ENCODE measurements around the gene PIM2.

Gene PIM2

DNA sequence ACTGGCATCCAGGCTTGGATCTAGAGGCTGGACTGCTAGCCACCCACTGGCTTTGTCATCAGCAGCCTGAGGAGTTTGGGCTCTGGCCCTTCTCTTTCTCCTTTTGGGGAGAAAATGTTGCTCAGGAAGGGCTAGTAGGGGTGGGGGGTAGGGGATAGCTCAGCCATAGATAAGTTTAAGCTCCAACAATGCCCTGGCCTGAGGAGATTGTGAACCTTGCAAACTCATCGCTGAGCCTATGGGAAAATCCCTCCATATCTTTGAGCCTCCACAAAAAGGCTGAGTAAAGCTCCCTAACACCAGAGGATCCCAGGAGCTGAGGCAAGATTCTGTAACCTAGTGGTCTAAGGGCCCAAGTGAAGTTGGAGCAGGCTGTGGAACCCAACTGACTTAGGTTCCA lies 29.8 kb upstream of the PIM2 start:
- TF ChIP-seq TAF1 (IDR thresholded peaks at IDR 0.05; ENCODE audit: borderline replicate concordance, low read depth, low read length) = no peak
- no peak for TF ChIP-seq POLR2A (IDR thresholded peaks at IDR 0.05; ENCODE audit: low read depth, low read length)
- TF ChIP-seq POLR2AphosphoS5 (IDR thresholded peaks at IDR 0.05; ENCODE audit: low read depth, low read length) = no peak
- FAIRE-seq (no peak), DNase-seq (ENCODE audit: insufficient read length) (no peak)

DNA sequence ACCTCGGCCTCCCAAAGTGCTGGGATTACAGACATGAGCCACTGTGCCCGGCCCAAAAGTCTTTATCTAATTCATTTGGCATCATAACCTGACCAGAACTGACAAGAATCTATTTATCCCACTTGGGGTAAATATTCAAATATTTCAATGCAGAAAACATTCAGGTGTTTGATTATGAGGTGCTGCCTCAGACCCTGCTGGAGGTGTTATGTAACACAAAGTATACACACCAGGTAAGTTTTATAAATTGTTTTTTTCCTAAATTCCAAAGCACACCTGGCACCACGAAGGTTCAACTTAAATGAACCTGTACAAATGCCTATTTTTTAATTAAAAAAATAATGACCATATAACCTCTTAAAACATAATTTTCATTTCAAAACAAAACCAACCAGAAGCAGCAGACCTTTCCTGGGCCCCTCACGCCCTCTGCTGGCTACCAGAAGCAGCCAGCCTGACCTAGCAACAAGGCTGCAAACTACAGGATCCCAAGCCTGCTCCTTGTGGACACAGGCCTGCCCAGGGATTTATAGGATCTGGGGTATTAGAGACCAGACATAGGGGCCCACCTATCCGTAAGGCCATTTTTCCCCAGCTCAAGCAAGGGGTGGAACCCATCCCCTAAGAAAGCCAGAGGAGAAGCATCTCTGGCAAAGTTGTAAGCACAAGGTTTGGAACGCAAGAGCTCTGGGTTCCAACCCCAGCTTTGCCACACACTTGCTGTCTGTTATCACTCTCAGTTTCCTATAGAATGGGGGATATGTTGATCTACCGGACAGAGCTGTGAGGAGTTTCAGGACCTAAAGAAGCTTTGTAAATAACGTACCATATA lies 26.9 kb upstream of the PIM2 start:
- TF ChIP-seq POLR2A (IDR thresholded peaks at IDR 0.05; ENCODE audit: low read depth, low read length) = no peak
- TF ChIP-seq TAF1 (IDR thresholded peaks at IDR 0.05; ENCODE audit: borderline replicate concordance, low read depth, low read length) = no peak
- no peak for TF ChIP-seq POLR2AphosphoS5 (IDR thresholded peaks at IDR 0.05; ENCODE audit: low read depth, low read length)
- FAIRE-seq (peak; percentile 74), DNase-seq (ENCODE audit: insufficient read length) (no peak)

DNA sequence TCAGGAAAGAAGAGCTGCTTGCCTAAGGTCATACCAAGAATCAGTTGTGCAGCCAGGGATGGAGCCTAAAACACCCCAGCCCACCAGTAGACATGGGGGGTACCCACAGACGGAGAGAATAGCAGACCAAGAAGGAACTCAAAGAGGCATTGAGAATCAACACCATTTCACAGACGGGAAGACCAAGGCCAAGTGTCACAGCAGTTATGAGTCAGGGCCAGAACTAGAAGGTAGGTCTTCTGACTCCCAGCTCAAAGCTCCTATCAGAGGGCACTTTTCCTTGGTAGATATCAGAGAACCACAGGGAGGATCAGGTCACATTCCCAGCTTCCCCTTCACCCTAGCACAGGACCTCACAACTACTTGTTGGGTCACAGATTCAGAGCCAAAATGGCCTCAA lies 24.1 kb upstream of the PIM2 start:
- no peak for DNase-seq (ENCODE audit: insufficient read length)
- peak; percentile 81 for FAIRE-seq
- TF ChIP-seq POLR2A (IDR thresholded peaks at IDR 0.05; ENCODE audit: low read depth, low read length) (no peak), POLR2AphosphoS5 (IDR thresholded peaks at IDR 0.05; ENCODE audit: low read depth, low read length) (no peak), TAF1 (IDR thresholded peaks at IDR 0.05; ENCODE audit: borderline replicate concordance, low read depth, low read length) (no peak)

DNA sequence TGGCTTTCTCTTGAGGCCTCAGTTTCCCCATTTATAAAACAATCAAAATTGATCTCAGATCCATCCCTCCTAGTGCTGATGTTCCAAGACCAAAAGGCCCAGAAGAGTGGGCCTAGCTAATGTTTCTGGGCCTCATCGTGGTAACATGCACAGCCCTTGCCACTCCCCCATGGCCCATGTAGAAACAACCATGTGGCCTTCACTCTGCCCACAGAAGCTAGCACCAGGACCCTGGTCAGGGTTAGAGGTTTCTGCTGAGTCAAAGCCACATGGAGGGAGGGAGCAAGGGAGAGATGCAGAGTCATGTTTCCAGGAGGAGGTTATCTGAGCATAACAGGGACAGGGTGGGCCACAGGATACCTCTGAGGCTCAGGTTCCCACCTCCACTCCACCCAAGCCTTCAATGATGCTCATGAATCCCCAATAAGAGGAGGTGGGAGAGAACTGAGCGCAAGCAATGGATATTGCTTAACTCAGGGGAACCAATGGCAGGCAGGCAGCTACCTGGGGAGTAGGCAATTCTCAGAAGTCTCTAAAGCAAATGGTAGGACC lies 21.7 kb upstream of the PIM2 start:
- TF ChIP-seq TAF1 (IDR thresholded peaks at IDR 0.05; ENCODE audit: borderline replicate concordance, low read depth, low read length) (no peak), POLR2A (IDR thresholded peaks at IDR 0.05; ENCODE audit: low read depth, low read length) (no peak), POLR2AphosphoS5 (IDR thresholded peaks at IDR 0.05; ENCODE audit: low read depth, low read length) (no peak)
- FAIRE-seq (no peak), DNase-seq (ENCODE audit: insufficient read length) (no peak)

DNA sequence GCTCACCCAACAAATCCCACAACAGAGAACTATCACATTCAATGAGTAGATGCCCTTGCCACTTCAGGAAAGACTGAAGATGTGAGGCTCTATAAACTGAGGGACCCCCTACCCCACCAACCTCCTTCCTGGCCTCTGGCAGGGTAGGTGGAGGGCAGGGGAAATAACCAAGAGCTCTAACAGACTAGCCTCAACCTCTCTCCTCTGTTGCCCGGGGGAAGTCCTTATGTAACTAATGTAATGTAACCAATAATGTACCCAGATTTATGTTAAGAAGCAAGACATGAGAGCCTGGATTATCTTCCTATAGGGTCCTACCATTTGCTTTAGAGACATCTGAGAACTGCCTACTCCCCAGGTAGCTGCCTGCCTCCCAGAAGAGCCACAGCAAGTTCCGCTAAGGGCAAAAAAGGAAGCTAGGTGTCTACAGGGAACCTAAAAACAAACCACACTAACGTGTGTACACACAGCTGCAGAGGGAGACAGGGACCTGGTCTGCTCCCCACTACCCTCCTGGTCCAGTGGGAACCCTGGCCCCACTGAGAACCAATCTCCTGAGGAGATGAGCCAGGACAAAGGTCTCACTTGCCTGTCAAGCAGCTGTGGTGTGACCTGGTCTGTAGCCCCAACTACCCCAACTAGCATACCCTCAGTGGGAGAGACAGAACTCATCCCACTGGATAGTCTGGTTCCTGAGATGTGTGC lies 20.9 kb upstream of the PIM2 start:
- peak; percentile 86 for FAIRE-seq
- DNase-seq (ENCODE audit: insufficient read length) = no peak
- no peak for TF ChIP-seq POLR2AphosphoS5 (IDR thresholded peaks at IDR 0.05; ENCODE audit: low read depth, low read length)
- TF ChIP-seq TAF1 (IDR thresholded peaks at IDR 0.05; ENCODE audit: borderline replicate concordance, low read depth, low read length) = no peak
- TF ChIP-seq POLR2A (IDR thresholded peaks at IDR 0.05; ENCODE audit: low read depth, low read length) = no peak

DNA sequence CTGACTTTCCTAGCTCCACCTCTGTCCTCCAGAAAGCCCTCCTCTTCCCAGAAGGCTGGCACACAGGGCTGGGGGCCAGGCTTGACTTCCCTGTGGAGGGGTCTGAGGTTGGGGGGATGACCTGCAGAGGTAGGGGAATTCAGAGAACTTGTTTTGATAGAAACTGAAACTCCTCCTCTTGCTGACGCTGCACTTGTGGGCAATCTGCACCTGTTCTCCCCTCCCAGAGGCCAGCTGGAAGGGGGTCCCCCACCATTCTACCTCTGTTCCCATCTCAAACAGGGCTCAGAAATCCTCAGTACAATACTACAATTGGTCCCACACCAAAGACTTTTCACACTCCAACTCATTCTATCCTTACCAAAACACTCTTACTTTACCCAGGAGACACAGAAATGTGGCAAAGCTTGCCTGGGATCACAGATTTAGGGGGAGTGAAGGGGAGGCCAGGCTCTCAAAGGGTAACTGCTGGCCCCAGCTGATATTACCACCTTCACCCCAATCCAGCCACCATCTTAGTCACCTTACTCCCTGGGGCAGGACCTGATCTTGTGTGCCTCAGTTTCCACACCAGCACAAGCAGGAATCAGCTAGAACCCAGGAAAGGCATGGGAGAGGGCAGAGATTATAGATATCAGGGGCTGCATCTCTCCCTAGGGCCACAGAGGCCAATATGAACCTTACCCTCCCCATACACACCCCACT lies 20.0 kb upstream of the PIM2 start:
- peak; percentile 92 for FAIRE-seq

DNA sequence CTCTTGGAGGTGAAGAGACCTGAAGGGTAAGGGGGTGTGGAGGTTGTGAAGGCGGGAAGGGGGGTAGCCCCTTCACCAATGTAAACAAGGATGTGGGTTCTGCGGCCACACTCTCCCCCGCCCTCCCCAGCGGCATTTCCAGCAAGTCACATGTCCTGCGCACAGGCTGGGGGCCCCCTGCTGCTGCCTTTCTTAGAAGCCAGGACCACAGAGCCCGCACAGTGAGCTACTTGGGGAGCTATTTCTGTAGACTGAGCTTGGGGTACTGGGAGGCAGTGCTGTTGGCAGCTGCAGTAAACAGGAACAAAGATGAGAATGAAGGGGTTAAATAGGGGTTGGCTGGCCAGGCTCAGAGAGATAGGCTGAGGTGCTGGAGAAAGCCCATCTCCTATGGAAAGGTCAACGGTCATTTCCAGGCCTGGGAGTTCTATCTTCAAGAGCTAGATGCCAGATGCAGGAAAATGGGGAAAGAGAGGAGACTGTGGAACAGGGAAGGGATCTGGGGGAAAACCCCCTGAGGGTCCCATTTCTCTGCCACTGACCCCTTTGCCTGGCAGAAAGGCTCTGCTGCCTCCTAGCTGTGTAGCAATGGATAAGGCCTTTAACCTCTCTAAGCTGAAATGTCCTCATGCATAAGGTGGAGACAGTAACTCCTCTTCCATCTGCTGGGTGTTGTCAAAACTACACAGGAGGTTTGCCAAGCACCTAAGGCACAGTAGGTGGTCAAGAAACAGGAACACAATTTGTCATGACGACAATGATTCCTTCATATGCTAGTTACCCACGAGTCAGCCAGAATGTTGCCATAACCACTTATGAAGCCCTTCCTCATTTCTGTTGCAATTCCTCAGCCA lies 18.5 kb upstream of the PIM2 start:
- DNase-seq (ENCODE audit: insufficient read length) (peak; percentile 49), FAIRE-seq (peak; percentile 98)
- TF ChIP-seq POLR2AphosphoS5 (IDR thresholded peaks at IDR 0.05; ENCODE audit: low read depth, low read length) = peak; percentile 31; the same call in 1 of the 2 replicates
- TF ChIP-seq TAF1 (IDR thresholded peaks at IDR 0.05; ENCODE audit: borderline replicate concordance, low read depth, low read length) = no peak
- no peak for TF ChIP-seq POLR2A (IDR thresholded peaks at IDR 0.05; ENCODE audit: low read depth, low read length)

More for the DNA sequence above, 20.0 kb upstream of the PIM2 start:
- TF ChIP-seq TAF1 (IDR thresholded peaks at IDR 0.05; ENCODE audit: borderline replicate concordance, low read depth, low read length) = no peak
- TF ChIP-seq POLR2AphosphoS5 (IDR thresholded peaks at IDR 0.05; ENCODE audit: low read depth, low read length) = peak; percentile 39; the same call in 1 of the 2 replicates
- no peak for TF ChIP-seq POLR2A (IDR thresholded peaks at IDR 0.05; ENCODE audit: low read depth, low read length)
- no peak for DNase-seq (ENCODE audit: insufficient read length)

DNA sequence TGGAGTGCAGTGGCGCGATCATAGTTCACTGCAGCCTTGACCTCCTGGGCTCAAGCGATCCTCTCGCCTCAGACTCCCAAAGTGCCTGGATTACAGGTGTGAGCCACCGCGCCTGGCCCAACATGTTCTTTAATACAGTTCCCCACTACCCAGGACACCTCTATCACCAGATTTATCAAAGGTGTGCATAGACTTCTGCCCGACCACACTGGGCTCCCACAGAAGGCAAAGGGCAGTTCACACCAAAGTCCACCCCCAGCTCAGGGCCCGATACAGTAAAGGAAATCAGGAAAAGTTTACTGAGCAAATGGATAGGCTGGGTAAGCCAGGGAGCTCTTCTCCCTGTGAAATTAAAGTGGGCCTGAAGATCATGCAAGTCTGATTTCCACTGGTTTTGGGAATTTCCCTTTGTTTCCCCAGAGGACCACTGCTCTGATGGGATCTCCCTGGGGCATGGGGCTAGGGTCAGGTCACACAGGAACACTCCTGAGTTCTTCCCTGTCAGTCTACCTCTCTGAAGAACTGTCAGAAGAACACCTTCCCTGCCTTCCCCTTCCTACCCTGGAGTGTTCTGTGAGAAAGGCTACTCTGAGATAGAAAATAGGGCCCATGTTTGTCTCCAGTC lies 17.7 kb upstream of the PIM2 start:
- FAIRE-seq = no peak
- no peak for TF ChIP-seq POLR2A (IDR thresholded peaks at IDR 0.05; ENCODE audit: low read depth, low read length)
- no peak for TF ChIP-seq TAF1 (IDR thresholded peaks at IDR 0.05; ENCODE audit: borderline replicate concordance, low read depth, low read length)
- TF ChIP-seq POLR2AphosphoS5 (IDR thresholded peaks at IDR 0.05; ENCODE audit: low read depth, low read length) = no peak
- no peak for DNase-seq (ENCODE audit: insufficient read length)

DNA sequence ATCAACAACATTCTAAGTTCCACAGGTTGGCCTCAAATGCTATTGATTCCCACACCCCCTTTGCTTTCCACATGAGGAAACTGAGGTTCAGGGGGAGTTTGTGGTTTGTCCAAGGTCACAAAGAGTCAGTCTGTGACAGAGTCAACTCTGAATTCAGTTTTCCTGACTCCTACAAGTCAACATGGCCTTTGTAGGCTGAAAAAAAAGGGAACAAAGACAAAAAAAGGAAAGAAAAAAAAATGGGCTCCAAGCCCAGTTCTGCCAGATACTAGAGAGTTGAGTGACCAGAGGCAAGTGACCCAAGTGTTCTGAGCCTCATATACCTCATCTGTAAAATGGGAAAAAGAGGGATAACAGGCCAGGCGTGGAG lies 16.5 kb upstream of the PIM2 start:
- no peak for TF ChIP-seq POLR2A (IDR thresholded peaks at IDR 0.05; ENCODE audit: low read depth, low read length)
- no peak for TF ChIP-seq POLR2AphosphoS5 (IDR thresholded peaks at IDR 0.05; ENCODE audit: low read depth, low read length)
- TF ChIP-seq TAF1 (IDR thresholded peaks at IDR 0.05; ENCODE audit: borderline replicate concordance, low read depth, low read length) = no peak
- FAIRE-seq (no peak), DNase-seq (ENCODE audit: insufficient read length) (no peak)
